Adrenal gland (tissue), 12 donors: ENCODE results near the gene COA5. TPM values are rescaled to one million over a fixed set of nuclear protein-coding genes. Genes with fewer than 3 reads are reported as not detected.
A peak's percentile ranks its signal among the peaks of the same experiment; 100 is the strongest.

ENCODE experiments used
- DNase-seq, 7 donors: peaks; one replicate each; pipeline ENCODE4 v3.0.0-alpha.2; 2019 to 2020
- H3K27ac ChIP-seq, 5 donors: fragments of 200-600 bp; sonication (generic) in 4 of 5; 1 replicate in 3 of 5; 2 replicates in 2 of 5; pipeline versions ENCODE4 v1.5.1 to v1.8.0; 2016 to 2020; ENCODE audit warnings: mild to moderate bottlenecking in 1 of 5
- H3K27me3 ChIP-seq: fragments of 200-600 bp; 2 replicates; pipeline ENCODE4 v1.8.0; 2021
- H3K36me3 ChIP-seq, 2 donors: fragments of 200-600 bp; replicated peaks in 1 of 2; 1 replicate in 1 of 2; 2 replicates in 1 of 2; pipeline versions ENCODE4 v1.5.1 to v1.8.0; 2018 to 2022
- H3K4me1 ChIP-seq, 2 donors: fragments of 200-600 bp; replicated peaks in 1 of 2; 1 replicate in 1 of 2; 2 replicates in 1 of 2; pipeline versions ENCODE4 v1.5.1 to v1.8.0; 2018 to 2021
- H3K4me3 ChIP-seq, 4 donors: fragments of 200-600 bp; sonication (generic) in 3 of 4; one replicate each; pipeline ENCODE4 v1.5.1; 2016 to 2018
- H3K9me3 ChIP-seq, 3 donors: fragments of 200-600 bp; sonication (generic) in 1 of 3; replicated peaks in 1 of 3; 1 replicate in 2 of 3; 2 replicates in 1 of 3; pipeline versions ENCODE4 v1.5.1 to v1.8.0; 2016 to 2021
- POLR2A ChIP-seq, 2 donors: fragments of 450-650 bp; IDR thresholded peaks; one replicate each; pipeline ENCODE4 v1.6.1; 2017; ENCODE audit warnings: antibody characterized with exemption in 2 of 2, mild to moderate bottlenecking in 2 of 2, moderate library complexity in 1 of 2
- WGBS, 4 donors: extraction: QIAGEN DNeasy Blood & Tissue Kit in 2 of 4; methylation state at CpG; one replicate each; pipeline versions ENCODE4 v1.1.5 to v1.1.7; 2013 to 2017; 5-methylcytosine and 5-hydroxymethylcytosine counted together
- intact Hi-C, 2 donors: fragments of 100-400 bp; cut with DNase I; formaldehyde crosslinking; loops; one replicate each; pipeline versions ENCODE4 v1.14.1 to v1.15.0; 2022 to 2023
- polyA plus RNA-seq, 3 donors: library from polyadenylated mRNA; stranded (reverse); fragments of 200-250 nt in 2 of 3; fragments of 350-450 nt in 1 of 3; fragmentation: Illumina TruSeq in 1 of 3; extraction: RNeasy Lipid Tissue Mini Kit (QIAGEN cat#74804) in 1 of 3; gene quantifications; one replicate each; pipeline ENCODE4 v1.2.3, GENCODE V29; 2013 to 2014
- total RNA-seq, 9 donors: library from RNA; depleted of rRNA in 4 of 9; stranded (reverse); fragments of >200 nt in 4 of 9; fragments of 120-200 nt in 1 of 9; fragmentation: NEBNext Ultra II Directional in 1 of 9; extraction: Animal tissue kit (Norgen Biotek cat#: 25700) in 1 of 9; gene quantifications; one replicate each; pipeline versions ENCODE4 v1.1.0 to v1.2.4, GENCODE V29; 2013 to 2023
- TF ChIP-seq, protein P1 (sequence below), 6 experiments: fragments of 450-650 bp in 4 of 6; fragments of 200-600 bp in 2 of 6; sonication (generic) in 1 of 6; IDR thresholded peaks; 1 replicate in 5 of 6; 2 replicates in 1 of 6; pipeline versions ENCODE4 v1.5.1 to v1.8.0; 2016 to 2021; ENCODE audit warnings: antibody characterized with exemption in 6 of 6, mild to moderate bottlenecking in 2 of 6, moderate library complexity in 1 of 6
- donor health status: healthy with polysubstance abuse.
- donor health status: Bipolar disorder and iron deficiency.
- donor health status: DM: yes; HTN: yes; CAD: no.
- donor health status: DM: no; HTN: no; CAD: no.
- donor health status: DM: no; HTN: no; CAD: no.
- donor health status: DM: yes; HTN: yes; CAD: no.

The COA5 gene
- total and polyA plus RNA-seq, 12 donors, result 18.9 to 76.0 (median 42.6) TPM

DNA sequence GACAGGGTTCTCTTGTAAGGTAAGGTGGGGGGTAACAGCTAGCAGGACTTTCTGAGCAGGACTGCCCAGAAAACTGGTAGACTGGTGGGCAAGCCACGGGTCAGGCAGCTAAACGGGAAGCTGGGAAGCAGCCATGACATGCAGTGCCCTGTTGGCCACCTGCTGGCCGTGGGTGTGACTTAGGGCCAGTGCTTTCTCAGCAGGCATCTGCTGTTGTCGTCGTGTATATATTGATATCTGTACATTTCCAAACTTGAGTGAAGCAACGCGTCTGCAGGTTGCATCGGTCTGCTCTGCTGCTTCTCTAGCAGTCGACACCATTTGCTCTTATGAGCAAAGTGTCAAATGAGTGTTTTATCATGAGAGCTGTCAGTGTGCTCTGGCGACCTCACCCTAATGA, 31.0 kb downstream of the COA5 start:
- no peaks in the 10 kb centered on the region for H3K27me3 ChIP-seq
- DNase-seq, result peak in 2 of 7 donors; percentile 19 to 42
- no peak overlapping the region for H3K4me3 ChIP-seq
- peaks cover 0 to 52% of the 10 kb centered on the region in 2 donors for H3K36me3 ChIP-seq
- intact Hi-C loops, result no loop called here
- TF ChIP-seq, protein P1, sequence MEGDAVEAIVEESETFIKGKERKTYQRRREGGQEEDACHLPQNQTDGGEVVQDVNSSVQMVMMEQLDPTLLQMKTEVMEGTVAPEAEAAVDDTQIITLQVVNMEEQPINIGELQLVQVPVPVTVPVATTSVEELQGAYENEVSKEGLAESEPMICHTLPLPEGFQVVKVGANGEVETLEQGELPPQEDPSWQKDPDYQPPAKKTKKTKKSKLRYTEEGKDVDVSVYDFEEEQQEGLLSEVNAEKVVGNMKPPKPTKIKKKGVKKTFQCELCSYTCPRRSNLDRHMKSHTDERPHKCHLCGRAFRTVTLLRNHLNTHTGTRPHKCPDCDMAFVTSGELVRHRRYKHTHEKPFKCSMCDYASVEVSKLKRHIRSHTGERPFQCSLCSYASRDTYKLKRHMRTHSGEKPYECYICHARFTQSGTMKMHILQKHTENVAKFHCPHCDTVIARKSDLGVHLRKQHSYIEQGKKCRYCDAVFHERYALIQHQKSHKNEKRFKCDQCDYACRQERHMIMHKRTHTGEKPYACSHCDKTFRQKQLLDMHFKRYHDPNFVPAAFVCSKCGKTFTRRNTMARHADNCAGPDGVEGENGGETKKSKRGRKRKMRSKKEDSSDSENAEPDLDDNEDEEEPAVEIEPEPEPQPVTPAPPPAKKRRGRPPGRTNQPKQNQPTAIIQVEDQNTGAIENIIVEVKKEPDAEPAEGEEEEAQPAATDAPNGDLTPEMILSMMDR (IDR thresholded peaks at IDR 0.05), result peak in 3 of 6 experiments; percentile 11 to 16 (median 15)
- no peak for TF ChIP-seq POLR2A (IDR thresholded peaks at IDR 0.05)
- WGBS, 4 donors, result 77 to 90% (median 83%) methylated on average over 6 to 10 of the region's 10 CpGs
- H3K4me1 ChIP-seq, result no peaks in the 10 kb centered on the region
- H3K9me3 ChIP-seq, result no peaks in the 10 kb centered on the region
- H3K27ac ChIP-seq, result no peak overlapping the region

DNA sequence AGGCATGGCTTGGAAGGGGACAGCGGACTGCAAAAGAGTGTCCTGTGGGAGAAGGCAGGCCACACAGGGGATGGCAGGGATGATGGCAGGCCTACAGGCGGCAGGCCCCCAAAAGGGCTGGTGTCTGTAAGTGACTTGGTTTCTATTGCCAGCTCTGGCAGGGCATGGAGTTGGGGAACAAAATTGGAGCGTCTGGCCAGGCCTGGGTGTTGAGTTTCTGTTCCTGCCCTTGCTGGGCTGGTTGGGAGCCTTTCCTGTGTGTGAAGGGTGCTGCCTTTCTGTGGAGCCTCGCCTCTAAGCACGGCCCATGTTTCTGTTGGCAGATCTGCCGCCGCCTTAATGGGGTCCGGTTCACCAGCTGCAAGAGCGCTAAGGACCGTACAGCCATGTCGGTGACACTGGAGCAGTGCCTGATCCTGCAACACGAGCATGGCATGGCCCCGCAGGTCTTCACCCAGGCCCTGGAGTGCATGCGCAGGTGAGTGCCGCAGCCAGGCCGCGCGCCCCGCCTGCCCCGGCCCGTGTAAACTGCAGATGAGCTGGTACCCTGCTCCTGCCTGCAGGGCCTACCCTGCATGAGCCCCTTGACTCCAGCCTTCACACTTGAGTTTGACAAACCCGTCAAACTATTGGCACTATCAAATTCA, 31.5 kb downstream of the COA5 start:
- peaks cover 0 to 54% of the 10 kb centered on the region in 2 donors for H3K36me3 ChIP-seq
- intact Hi-C loops, result no loop called here
- 92 to 94% (median 93%) methylated on average over 5 to 22 of the region's 22 CpGs for WGBS, 4 donors
- H3K9me3 ChIP-seq, result no peaks in the 10 kb centered on the region
- H3K4me1 ChIP-seq, result no peaks in the 10 kb centered on the region
- H3K4me3 ChIP-seq, result no peak overlapping the region
- no peaks in the 10 kb centered on the region for H3K27me3 ChIP-seq
- no peak overlapping the region for H3K27ac ChIP-seq
- DNase-seq, result peak in 2 of 7 donors; percentile 11 to 42
- TF ChIP-seq POLR2A (IDR thresholded peaks at IDR 0.05), result no peak
- TF ChIP-seq, protein P1 (IDR thresholded peaks at IDR 0.05), result no peak

DNA sequence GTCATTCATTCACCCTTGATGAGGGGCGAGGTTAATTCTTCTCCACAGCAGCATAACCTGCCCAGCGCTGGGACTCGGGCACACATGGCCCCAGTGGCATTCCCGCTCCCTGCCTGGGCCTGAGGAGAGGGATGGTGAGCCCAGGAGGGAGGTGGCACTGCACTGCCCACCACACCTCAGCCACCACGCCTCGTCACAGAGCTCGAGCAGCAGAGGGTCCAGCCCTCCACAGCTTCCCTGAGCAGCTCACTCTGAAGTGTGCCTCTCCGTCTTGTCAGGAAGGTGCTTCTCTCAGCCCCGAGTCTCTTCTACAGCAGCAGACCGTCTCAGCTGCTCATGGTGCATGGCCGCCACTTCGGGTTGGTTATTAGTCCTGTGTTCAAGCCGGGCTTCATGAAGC, 34.9 kb downstream of the COA5 start:
- 95 to 99% (median 96%) methylated on average over 10 to 13 of the region's 13 CpGs for WGBS, 4 donors
- H3K36me3 ChIP-seq, result peaks cover 0 to 76% of the 10 kb centered on the region in 2 donors

DNA sequence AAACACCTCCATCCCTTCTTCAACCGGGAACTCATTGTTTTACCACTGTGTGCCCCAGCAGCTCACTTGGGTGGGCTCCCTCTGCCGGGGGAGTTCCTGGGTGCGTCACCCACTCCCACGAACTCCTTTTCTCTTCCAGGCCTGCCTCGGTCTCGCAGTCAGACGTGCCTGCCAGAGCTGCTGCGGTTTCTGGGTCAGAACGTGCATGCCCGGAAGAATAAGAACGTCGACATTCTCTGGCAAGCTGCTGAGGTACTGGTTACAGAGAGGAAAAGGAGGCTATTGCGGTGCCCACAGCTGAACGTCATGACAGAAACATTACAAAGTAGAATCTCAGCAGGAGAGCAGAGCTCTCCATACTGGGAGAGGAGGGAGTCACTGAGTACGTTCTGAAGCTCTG, 35.6 kb downstream of the COA5 start:
- Histone ChIP-seq H3K4me3 (no peak overlapping the region), H3K27ac (no peak overlapping the region), H3K4me1 (no peaks in the 10 kb centered on the region), H3K36me3 (peaks cover 0 to 78% of the 10 kb centered on the region in 2 donors), H3K27me3 (no peaks in the 10 kb centered on the region), H3K9me3 (no peaks in the 10 kb centered on the region)
- WGBS, 4 donors, result 86 to 94% (median 92%) methylated on average over 11 to 15 of the region's 15 CpGs
- DNase-seq, result no peak
- intact Hi-C loops, result no loop called here
- TF ChIP-seq, protein P1 (IDR thresholded peaks at IDR 0.05), result no peak
- no peak for TF ChIP-seq POLR2A (IDR thresholded peaks at IDR 0.05)

More for the DNA sequence above, 34.9 kb downstream of the COA5 start:
- DNase-seq, result peak in 1 of 7 donors; percentile 28
- TF ChIP-seq, protein P1 (IDR thresholded peaks at IDR 0.05), result no peak
- TF ChIP-seq POLR2A (IDR thresholded peaks at IDR 0.05), result no peak
- Histone ChIP-seq H3K27ac (no peak overlapping the region), H3K27me3 (no peaks in the 10 kb centered on the region), H3K9me3 (no peaks in the 10 kb centered on the region), H3K4me3 (no peak overlapping the region), H3K4me1 (no peaks in the 10 kb centered on the region)
- intact Hi-C loops, result no loop called here
